GM06990 (cell line): ENCODE measurements around the gene UGT1A6.
"Not testable (repeated sequence)": the region's sequence is repeated elsewhere in the genome, so short reads cannot be mapped to it uniquely, and the experiment has no call there.

Source experiments
- DNase-seq: peaks from one replicate; pipeline ENCODE4 v3.0.0-alpha.2; 2011; ENCODE audit not compliant: insufficient read length; ENCODE audit errors: extremely low read depth
- H3K27me3 ChIP-seq: replicated peaks from 2 replicates; pipeline ENCODE4 v1.6.0; 2011; ENCODE audit warnings: low read length; ENCODE audit not compliant: control insufficient read depth, insufficient read depth
- H3K36me3 ChIP-seq: 2 replicates; pipeline ENCODE4 v1.5.1; 2011; ENCODE audit warnings: low read length; ENCODE audit not compliant: control insufficient read depth, insufficient read depth
- H3K4me3 ChIP-seq: replicated peaks from 2 replicates; pipeline ENCODE4 v1.5.1; 2011; ENCODE audit warnings: low read depth, mild to moderate bottlenecking, control low read depth, low read length
- CTCF ChIP-seq: IDR thresholded peaks from 2 replicates; pipeline ENCODE4 v1.5.1; 2011; ENCODE audit warnings: low read length, control low read depth, mild to moderate bottlenecking, inconsistent platforms; ENCODE audit not compliant: insufficient read depth, poor library complexity, severe bottlenecking

UGT1A6 gene

GRCh38 chr2:233740870-233741269, 48.2 kb downstream of the UGT1A6 start:
- TF ChIP-seq CTCF: no peak
- H3K27me3 ChIP-seq: no peaks in the 10 kb centered on the region
- H3K4me3 ChIP-seq: no peak overlapping the region
- no peak for DNase-seq
- no peaks in the 10 kb centered on the region for H3K36me3 ChIP-seq

DNA sequence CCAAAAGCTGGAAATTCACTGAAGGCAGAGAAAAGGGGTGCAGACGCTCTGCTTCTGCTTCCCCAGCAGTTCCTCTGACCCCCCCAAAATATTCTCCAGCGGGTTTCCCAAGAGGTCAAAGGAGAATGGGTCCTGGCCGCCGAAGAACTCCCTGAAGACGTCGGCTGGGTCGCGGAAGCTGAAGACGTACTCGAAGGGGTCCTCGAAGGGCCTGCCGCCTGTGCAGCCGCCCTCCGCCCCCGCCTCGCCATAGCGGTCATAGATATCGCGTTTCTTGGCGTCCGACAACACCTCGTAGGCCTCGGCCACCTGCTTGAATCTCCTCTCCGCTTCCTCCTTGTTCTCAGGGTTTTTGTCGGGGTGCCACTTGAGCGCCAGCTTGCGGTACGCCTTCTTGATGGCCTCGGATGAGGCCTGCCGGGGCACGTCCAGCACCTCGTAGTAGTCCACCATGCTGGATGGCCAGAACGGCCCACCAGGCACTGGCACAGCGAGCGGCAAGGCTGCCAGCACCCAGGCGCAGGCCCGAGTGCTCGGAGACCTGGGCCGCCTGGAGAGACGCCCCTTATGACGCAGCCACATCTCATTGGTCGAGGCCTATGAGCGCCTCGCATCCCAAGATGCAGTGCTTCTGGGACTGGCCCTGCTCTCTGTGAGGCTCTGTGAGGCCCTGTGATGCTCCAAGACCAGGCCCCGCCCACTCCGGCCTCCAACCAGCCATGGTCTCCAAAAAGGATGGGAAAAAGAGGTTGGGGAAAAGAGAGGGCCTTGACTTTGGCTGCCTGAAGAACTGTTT, 51.0 kb downstream of the UGT1A6 start:
- Histone ChIP-seq H3K27me3 (no peaks in the 10 kb centered on the region), H3K4me3 (no peak overlapping the region), H3K36me3 (no peaks in the 10 kb centered on the region)
- TF ChIP-seq CTCF: no peak
- no peak for DNase-seq

GRCh38 chr2:233745073-233745755, 52.5 kb downstream of the UGT1A6 start:
- no peak for DNase-seq
- no peaks in the 10 kb centered on the region for H3K36me3 ChIP-seq
- no peaks in the 10 kb centered on the region for H3K27me3 ChIP-seq
- TF ChIP-seq CTCF: no peak
- no peak overlapping the region for H3K4me3 ChIP-seq

- not testable (repeated sequence) for H3K4me3 ChIP-seq, H3K27me3 ChIP-seq, DNase-seq, H3K36me3 ChIP-seq
These were observed 53.1 kb downstream of the UGT1A6 start for GRCh38 chr2:233745838-233746237.

DNA sequence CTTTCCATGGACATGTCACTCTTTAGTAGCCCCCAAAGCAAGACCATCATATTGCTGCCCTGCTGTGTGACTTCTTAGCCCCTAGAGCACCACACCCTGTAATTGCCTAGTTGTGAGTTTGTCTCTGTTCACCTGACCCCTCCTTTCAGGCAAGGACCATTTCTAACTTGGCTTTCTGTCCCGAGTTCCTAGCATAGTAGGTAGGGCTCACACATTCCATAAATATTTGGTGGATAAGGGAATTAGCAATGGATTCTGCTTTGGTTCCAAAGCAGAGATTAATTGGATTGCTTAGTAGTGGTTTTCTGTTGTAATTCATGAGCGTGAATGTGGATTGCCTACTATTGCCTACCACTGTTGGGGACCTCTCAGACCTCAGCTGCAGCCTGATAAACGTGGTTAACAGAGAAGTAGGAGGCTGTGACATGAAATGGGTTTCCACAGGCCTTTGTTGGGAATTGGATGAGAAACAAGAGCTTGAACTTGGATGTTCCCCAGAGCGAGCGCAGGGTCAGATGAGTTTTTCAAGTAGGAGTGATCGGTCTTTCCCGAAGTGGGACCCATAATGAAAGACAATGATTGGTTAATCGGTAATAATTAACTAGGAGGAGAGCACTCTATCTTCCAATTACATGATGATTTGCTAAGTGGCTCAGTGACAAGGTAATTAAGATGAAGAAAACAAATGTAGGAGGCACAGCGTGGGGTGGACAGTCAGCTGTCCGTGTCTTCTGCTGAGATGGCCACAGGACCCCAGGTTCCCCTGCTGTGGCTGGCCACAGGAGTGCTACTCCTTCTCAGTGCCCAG, 54.0 kb downstream of the UGT1A6 start:
- no peak overlapping the region for H3K4me3 ChIP-seq
- H3K27me3 ChIP-seq: no peaks in the 10 kb centered on the region
- no peak for TF ChIP-seq CTCF
- no peak for DNase-seq
- no peaks in the 10 kb centered on the region for H3K36me3 ChIP-seq

GRCh38 chr2:233747283-233747544, 54.5 kb downstream of the UGT1A6 start:
- no peaks in the 10 kb centered on the region for H3K36me3 ChIP-seq
- no peak for TF ChIP-seq CTCF
- H3K27me3 ChIP-seq: no peaks in the 10 kb centered on the region

GRCh38 chr2:233750689-233751088, 58.0 kb downstream of the UGT1A6 start:
- not testable (repeated sequence) for H3K27me3 ChIP-seq, H3K36me3 ChIP-seq, H3K4me3 ChIP-seq, DNase-seq

More at GRCh38 chr2:233747283-233747544, 54.5 kb downstream of the UGT1A6 start:
- no peak for DNase-seq
- H3K4me3 ChIP-seq: no peak overlapping the region

DNA sequence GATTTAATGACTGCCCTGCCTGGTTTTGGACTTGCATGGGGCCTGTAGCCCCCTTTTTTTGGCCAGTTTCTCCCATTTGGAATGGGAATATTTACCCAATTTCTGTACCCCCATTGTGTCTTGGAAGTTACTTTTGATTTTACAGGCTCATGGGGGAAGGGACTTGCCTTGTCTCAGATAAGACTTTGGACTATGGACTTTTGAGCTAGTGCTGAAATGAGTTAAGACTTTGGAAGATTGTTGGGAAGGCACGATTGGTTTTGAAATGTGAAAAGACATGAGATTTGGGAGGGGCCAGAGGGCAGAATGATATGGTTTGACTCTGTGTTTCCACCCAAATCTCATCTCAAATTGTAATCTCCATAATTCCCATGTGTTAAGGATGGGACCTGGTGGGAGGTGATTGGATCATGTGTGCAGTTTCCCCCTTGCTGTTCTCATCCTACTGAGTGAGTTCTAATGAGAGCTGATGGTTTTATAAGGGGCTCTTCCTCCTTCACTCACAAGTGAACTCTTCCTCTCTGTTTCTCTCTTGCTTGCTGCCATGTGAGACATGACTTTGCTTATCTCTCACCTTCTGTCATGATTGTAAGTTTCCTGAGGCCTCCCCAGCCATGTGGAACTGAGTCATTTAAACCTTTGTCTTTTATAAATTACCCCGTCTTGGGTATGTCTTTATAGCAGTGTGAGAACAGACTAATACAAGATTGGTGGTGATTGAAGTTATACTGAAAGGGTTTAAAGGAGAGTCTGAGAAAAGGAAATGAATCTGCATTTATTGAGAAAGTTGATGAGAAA, 58.7 kb downstream of the UGT1A6 start:
- H3K4me3 ChIP-seq, H3K36me3 ChIP-seq, H3K27me3 ChIP-seq, DNase-seq: not testable (repeated sequence)
